K562 (cell line): ENCODE measurements around the gene GRIP1. TPM values are rescaled to one million over a fixed set of nuclear protein-coding genes. Genes with fewer than 3 reads are reported as not detected.

Experiments
- ARNT ChIP-seq, 2 experiments: fragments of 450-650 bp; IDR thresholded peaks; 2 replicates each; pipeline ENCODE4 v1.6.1; 2016; ENCODE audit warnings: mild to moderate bottlenecking in 1 of 2
- BRCA1 ChIP-seq, 2 experiments: fragments of 450-650 bp in 1 of 2; sonication (generic) in 1 of 2; formaldehyde crosslinking in 1 of 2; IDR thresholded peaks; 2 replicates each; pipeline versions ENCODE4 v1.5.0 to v1.6.1; 2017 to 2020; ENCODE audit warnings: mild to moderate bottlenecking in 1 of 2, missing genetic modification reagents in 1 of 2
- ETV6 ChIP-seq, 3 experiments: fragments of 150-350 bp in 1 of 3; sonication (generic) in 1 of 3; formaldehyde crosslinking in 1 of 3; IDR thresholded peaks; 2 replicates each; pipeline versions ENCODE4 v1.6.1 to v1.8.0; 2014 to 2022; ENCODE audit warnings: borderline replicate concordance in 2 of 3, low read depth in 2 of 3, antibody characterized with exemption in 1 of 3, low read length in 1 of 3, mild to moderate bottlenecking in 1 of 3, missing genetic modification reagents in 1 of 3
- LEF1 ChIP-seq: fragments of 450-650 bp; IDR thresholded peaks from 2 replicates; pipeline ENCODE4 v1.6.1; 2016; ENCODE audit warnings: mild to moderate bottlenecking
- MAZ ChIP-seq, 2 experiments: fragments of 450-650 bp in 1 of 2; sonication (generic) in 1 of 2; formaldehyde crosslinking; IDR thresholded peaks in 1 of 2; conservative IDR thresholded peaks in 1 of 2; 2 replicates each; pipeline versions ENCODE4 v1.4.0 to v1.5.0; 2020; ENCODE audit warnings: mild to moderate bottlenecking in 1 of 2, missing genetic modification reagents in 1 of 2
- MITF ChIP-seq: IDR thresholded peaks from 2 replicates; pipeline ENCODE4 v1.6.1; 2014; ENCODE audit warnings: antibody characterized with exemption
- NBN ChIP-seq: fragments of 450-650 bp; IDR thresholded peaks from 2 replicates; pipeline ENCODE4 v1.6.1; 2016; ENCODE audit warnings: low read depth, mild to moderate bottlenecking
- ZNF280A ChIP-seq: fragments of 450-650 bp; IDR thresholded peaks from 2 replicates; pipeline ENCODE4 v1.6.1; 2018; ENCODE audit warnings: mild to moderate bottlenecking, low read depth; ENCODE audit not compliant: partially characterized antibody
- ZNF354B ChIP-seq: fragments of 250-450 bp; sonication (Bioruptor Pico); IDR thresholded peaks from 2 replicates; pipeline ENCODE4 v1.4.0; 2020
- polyA plus RNA-seq, 8 experiments: library from polyadenylated mRNA; depleted of rRNA in 4 of 8; stranded (reverse) in 5 of 8; unstranded in 3 of 8; fragments of >200 nt; fragmentation: Nextera tagmentation in 2 of 8; fragmentation: Illumina TruSeq in 1 of 8; extraction: Ambion mirVana in 2 of 8; extraction: Trizol in 1 of 8; gene quantifications; 2 replicates each; pipeline versions ENCODE4 v1.2.1 to v1.2.3, GENCODE V29; 2011 to 2014; ENCODE audit warnings: inconsistent platforms in 1 of 8, missing spikeins in 1 of 8
- total RNA-seq, 7 experiments: library from RNA; depleted of rRNA in 6 of 7; stranded (reverse); fragments of >200 nt in 6 of 7; fragmentation: Illumina TruSeq in 2 of 7; extraction: Trizol in 2 of 7; gene quantifications; 2 replicates each; pipeline versions ENCODE4 v1.2.1 to v1.2.3, GENCODE V29; 2011 to 2021; ENCODE audit warnings: low replicate concordance in 1 of 7
- TF ChIP-seq, protein P1 (sequence below): fragments of 450-650 bp; IDR thresholded peaks from 2 replicates; pipeline ENCODE4 v1.6.1; 2017; ENCODE audit warnings: antibody characterized with exemption, mild to moderate bottlenecking
- TF ChIP-seq, protein P2 (sequence below), 2 experiments: IDR thresholded peaks; 2 replicates each; pipeline ENCODE4 v1.6.1; 2012; ENCODE audit warnings: improper control_type of control experiment in 2 of 2, low read depth in 2 of 2, low read length in 2 of 2, borderline replicate concordance in 1 of 2

Gene GRIP1
- total and polyA plus RNA-seq, 9 of the 15 experiments (the other 6 are each of a cell fraction or from before 2014, with no cell fraction given), result 0.28 to 1.2 (median 0.45) TPM

GRCh38 chr12:66620688-66621087 is 58.2 kb downstream of the GRIP1 start (continued):
- TF ChIP-seq, protein P1, sequence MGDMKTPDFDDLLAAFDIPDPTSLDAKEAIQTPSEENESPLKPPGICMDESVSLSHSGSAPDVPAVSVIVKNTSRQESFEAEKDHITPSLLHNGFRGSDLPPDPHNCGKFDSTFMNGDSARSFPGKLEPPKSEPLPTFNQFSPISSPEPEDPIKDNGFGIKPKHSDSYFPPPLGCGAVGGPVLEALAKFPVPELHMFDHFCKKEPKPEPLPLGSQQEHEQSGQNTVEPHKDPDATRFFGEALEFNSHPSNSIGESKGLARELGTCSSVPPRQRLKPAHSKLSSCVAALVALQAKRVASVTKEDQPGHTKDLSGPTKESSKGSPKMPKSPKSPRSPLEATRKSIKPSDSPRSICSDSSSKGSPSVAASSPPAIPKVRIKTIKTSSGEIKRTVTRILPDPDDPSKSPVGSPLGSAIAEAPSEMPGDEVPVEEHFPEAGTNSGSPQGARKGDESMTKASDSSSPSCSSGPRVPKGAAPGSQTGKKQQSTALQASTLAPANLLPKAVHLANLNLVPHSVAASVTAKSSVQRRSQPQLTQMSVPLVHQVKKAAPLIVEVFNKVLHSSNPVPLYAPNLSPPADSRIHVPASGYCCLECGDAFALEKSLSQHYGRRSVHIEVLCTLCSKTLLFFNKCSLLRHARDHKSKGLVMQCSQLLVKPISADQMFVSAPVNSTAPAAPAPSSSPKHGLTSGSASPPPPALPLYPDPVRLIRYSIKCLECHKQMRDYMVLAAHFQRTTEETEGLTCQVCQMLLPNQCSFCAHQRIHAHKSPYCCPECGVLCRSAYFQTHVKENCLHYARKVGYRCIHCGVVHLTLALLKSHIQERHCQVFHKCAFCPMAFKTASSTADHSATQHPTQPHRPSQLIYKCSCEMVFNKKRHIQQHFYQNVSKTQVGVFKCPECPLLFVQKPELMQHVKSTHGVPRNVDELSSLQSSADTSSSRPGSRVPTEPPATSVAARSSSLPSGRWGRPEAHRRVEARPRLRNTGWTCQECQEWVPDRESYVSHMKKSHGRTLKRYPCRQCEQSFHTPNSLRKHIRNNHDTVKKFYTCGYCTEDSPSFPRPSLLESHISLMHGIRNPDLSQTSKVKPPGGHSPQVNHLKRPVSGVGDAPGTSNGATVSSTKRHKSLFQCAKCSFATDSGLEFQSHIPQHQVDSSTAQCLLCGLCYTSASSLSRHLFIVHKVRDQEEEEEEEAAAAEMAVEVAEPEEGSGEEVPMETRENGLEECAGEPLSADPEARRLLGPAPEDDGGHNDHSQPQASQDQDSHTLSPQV, result no peak
- TF ChIP-seq ZNF354B (CRISPR knock-in tag), result no peak
- TF ChIP-seq MITF, result no peak
- TF ChIP-seq NBN, result no peak
- TF ChIP-seq BRCA1 (IDR thresholded peaks at IDR 0.05), result no peak
- TF ChIP-seq BRCA1 (CRISPR knock-in tag; IDR thresholded peaks at IDR 0.05), result no peak
- TF ChIP-seq ARNT (IDR thresholded peaks at IDR 0.05), result no peak
- TF ChIP-seq ZNF280A, result no peak
- TF ChIP-seq ETV6 (IDR thresholded peaks at IDR 0.05; ENCODE audit: borderline replicate concordance in 1 of 2, low read depth in 2 of 2, low read length in 1 of 2), result no peak
- TF ChIP-seq ETV6 (CRISPR knock-in tag; IDR thresholded peaks at IDR 0.05; ENCODE audit: borderline replicate concordance), result no peak
- TF ChIP-seq MAZ (CRISPR knock-in tag; conservative IDR thresholded peaks at IDR 0.05 in 1 of 2, IDR thresholded peaks at IDR 0.05 in 1 of 2), result no peak
- TF ChIP-seq, protein P2, sequence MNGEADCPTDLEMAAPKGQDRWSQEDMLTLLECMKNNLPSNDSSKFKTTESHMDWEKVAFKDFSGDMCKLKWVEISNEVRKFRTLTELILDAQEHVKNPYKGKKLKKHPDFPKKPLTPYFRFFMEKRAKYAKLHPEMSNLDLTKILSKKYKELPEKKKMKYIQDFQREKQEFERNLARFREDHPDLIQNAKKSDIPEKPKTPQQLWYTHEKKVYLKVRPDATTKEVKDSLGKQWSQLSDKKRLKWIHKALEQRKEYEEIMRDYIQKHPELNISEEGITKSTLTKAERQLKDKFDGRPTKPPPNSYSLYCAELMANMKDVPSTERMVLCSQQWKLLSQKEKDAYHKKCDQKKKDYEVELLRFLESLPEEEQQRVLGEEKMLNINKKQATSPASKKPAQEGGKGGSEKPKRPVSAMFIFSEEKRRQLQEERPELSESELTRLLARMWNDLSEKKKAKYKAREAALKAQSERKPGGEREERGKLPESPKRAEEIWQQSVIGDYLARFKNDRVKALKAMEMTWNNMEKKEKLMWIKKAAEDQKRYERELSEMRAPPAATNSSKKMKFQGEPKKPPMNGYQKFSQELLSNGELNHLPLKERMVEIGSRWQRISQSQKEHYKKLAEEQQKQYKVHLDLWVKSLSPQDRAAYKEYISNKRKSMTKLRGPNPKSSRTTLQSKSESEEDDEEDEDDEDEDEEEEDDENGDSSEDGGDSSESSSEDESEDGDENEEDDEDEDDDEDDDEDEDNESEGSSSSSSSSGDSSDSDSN (IDR thresholded peaks at IDR 0.05; ENCODE audit: borderline replicate concordance in 1 of 2, low read depth in 2 of 2, low read length in 2 of 2), result no peak
- TF ChIP-seq LEF1, result no peak
- TF ChIP-seq, all 486 proteins: peak for 0
